AG09309 (cell line): ENCODE measurements around the gene CT47C1.

Experiments
- DNase-seq: peaks from one replicate; pipeline ENCODE4 v3.0.0-alpha.2; 2010; ENCODE audit warnings: low read depth
- H3K4me3 ChIP-seq: 2 replicates; pipeline ENCODE4 v1.5.1; 2011; ENCODE audit warnings: mild to moderate bottlenecking, low read depth, low read length, moderate library complexity; ENCODE audit not compliant: control insufficient read depth
- CTCF ChIP-seq: IDR thresholded peaks from 2 replicates; pipeline ENCODE4 v1.5.1; 2011; ENCODE audit warnings: mild to moderate bottlenecking, low read depth, low read length, inconsistent platforms; ENCODE audit not compliant: insufficient read depth, control insufficient read depth; ENCODE audit errors: missing control alignments

CT47C1 gene

GRCh38 chrX:119063428-119063827 is 9.4 kb upstream of the CT47C1 start:
- no peak for DNase-seq
- no peak overlapping the region for H3K4me3 ChIP-seq
- no peak for TF ChIP-seq CTCF

- TF ChIP-seq CTCF = peak; percentile 72
- H3K4me3 ChIP-seq = no peak overlapping the region
- peak; percentile 16 for DNase-seq
Observed at GRCh38 chrX:119067023-119067739, 5.6 kb upstream of the CT47C1 start.

GRCh38 chrX:119069128-119069527 is 3.7 kb upstream of the CT47C1 start:
- DNase-seq = no peak
- TF ChIP-seq CTCF = no peak

GRCh38 chrX:119069762-119070161 is 3.0 kb upstream of the CT47C1 start:
- no peak for DNase-seq
- TF ChIP-seq CTCF = no peak
- H3K4me3 ChIP-seq = no peak overlapping the region

More at GRCh38 chrX:119069128-119069527, 3.7 kb upstream of the CT47C1 start:
- no peak overlapping the region for H3K4me3 ChIP-seq

GRCh38 chrX:119071381-119071780 is 1.4 kb upstream of the CT47C1 start:
- no peak overlapping the region for H3K4me3 ChIP-seq
- no peak for DNase-seq

GRCh38 chrX:119073200-119073905 is 560 bp downstream of the CT47C1 start:
- no peak overlapping the region for H3K4me3 ChIP-seq
- no peak for TF ChIP-seq CTCF
- no peak for DNase-seq

More at GRCh38 chrX:119071381-119071780, 1.4 kb upstream of the CT47C1 start:
- no peak for TF ChIP-seq CTCF

GRCh38 chrX:119073911-119074310 is 1.1 kb downstream of the CT47C1 start:
- no peak overlapping the region for H3K4me3 ChIP-seq
- TF ChIP-seq CTCF = no peak
- DNase-seq = no peak
